ENCODE results near the gene FAM131A. TPM values are rescaled to one million over a fixed set of nuclear protein-coding genes. Genes with fewer than 3 reads are reported as not detected.

The FAM131A gene
- total RNA-seq, 1 donor from 2014 or later = 17.4 TPM

DNA sequence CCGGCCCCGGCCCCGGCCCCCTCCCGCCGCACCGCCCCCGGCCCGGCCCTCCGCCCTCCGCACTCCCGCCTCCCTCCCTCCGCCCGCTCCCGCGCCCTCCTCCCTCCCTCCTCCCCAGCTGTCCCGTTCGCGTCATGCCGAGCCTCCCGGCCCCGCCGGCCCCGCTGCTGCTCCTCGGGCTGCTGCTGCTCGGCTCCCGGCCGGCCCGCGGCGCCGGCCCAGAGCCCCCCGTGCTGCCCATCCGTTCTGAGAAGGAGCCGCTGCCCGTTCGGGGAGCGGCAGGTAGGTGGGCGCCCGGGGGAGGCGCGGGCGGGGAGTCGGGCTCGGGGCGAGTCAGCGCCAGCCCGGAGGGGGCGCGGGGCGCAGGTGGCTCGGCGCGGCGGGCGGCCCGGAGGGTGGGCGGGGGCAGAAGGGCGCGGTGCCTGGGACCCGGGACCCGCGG lies 42.8 kb downstream of the FAM131A start:
- Mint-ChIP-seq H3K4me3 (no peak overlapping the region), H3K27ac (no peak overlapping the region), H3K36me3 (no peaks in the 10 kb centered on the region), H3K27me3 (ENCODE audit: low read depth) (peaks cover 47% of the 10 kb centered on the region), H3K4me1 (peaks cover 13% of the 10 kb centered on the region), H3K9me3 (no peaks in the 10 kb centered on the region)
- TF ChIP-seq, protein P1, sequence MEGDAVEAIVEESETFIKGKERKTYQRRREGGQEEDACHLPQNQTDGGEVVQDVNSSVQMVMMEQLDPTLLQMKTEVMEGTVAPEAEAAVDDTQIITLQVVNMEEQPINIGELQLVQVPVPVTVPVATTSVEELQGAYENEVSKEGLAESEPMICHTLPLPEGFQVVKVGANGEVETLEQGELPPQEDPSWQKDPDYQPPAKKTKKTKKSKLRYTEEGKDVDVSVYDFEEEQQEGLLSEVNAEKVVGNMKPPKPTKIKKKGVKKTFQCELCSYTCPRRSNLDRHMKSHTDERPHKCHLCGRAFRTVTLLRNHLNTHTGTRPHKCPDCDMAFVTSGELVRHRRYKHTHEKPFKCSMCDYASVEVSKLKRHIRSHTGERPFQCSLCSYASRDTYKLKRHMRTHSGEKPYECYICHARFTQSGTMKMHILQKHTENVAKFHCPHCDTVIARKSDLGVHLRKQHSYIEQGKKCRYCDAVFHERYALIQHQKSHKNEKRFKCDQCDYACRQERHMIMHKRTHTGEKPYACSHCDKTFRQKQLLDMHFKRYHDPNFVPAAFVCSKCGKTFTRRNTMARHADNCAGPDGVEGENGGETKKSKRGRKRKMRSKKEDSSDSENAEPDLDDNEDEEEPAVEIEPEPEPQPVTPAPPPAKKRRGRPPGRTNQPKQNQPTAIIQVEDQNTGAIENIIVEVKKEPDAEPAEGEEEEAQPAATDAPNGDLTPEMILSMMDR (IDR thresholded peaks at IDR 0.05; ENCODE audit: unreplicated experiment) = no peak
- peak; percentile 56 to 62 for DNase-seq (ENCODE audit: low spot score in 2 of 2, unreplicated experiment in 2 of 2)

DNA sequence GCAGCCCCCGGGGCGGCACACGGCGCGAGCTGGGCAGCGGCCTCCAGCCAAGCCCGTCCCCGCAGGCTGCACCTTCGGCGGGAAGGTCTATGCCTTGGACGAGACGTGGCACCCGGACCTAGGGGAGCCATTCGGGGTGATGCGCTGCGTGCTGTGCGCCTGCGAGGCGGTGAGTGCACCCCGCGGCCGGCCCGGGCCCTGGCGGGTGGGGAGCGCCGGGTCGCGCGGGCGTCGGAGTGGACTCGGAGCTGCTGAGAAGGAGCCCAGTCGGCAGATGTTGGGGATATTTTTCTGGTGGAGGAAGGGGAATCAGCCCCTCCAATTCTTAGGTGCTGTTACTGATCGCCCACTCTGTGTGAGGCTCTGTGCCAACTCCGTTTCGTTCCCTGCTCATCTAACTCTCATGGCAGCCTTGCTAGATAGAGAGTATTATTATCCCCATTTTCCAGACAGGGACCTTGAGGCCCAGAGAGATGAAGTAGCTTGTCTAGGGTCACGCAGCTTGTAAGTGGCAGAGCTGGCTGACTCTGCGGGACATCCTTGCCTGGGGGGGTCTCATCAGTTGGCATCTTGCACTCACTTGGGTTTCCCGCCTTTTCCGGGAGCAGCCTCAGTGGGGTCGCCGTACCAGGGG lies 43.3 kb downstream of the FAM131A start:
- no peak overlapping the region for H3K27ac Mint-ChIP-seq
- peaks cover 42% of the 10 kb centered on the region for H3K27me3 Mint-ChIP-seq (ENCODE audit: low read depth)
- H3K4me3 Mint-ChIP-seq = peak overlapping the region; percentile 55
- TF ChIP-seq, protein P1 (IDR thresholded peaks at IDR 0.05; ENCODE audit: unreplicated experiment) = no peak
- no peak for DNase-seq (ENCODE audit: low spot score in 2 of 2, unreplicated experiment in 2 of 2)
- no peaks in the 10 kb centered on the region for H3K9me3 Mint-ChIP-seq
- H3K4me1 Mint-ChIP-seq = peaks cover 13% of the 10 kb centered on the region
- H3K36me3 Mint-ChIP-seq = no peaks in the 10 kb centered on the region

DNA sequence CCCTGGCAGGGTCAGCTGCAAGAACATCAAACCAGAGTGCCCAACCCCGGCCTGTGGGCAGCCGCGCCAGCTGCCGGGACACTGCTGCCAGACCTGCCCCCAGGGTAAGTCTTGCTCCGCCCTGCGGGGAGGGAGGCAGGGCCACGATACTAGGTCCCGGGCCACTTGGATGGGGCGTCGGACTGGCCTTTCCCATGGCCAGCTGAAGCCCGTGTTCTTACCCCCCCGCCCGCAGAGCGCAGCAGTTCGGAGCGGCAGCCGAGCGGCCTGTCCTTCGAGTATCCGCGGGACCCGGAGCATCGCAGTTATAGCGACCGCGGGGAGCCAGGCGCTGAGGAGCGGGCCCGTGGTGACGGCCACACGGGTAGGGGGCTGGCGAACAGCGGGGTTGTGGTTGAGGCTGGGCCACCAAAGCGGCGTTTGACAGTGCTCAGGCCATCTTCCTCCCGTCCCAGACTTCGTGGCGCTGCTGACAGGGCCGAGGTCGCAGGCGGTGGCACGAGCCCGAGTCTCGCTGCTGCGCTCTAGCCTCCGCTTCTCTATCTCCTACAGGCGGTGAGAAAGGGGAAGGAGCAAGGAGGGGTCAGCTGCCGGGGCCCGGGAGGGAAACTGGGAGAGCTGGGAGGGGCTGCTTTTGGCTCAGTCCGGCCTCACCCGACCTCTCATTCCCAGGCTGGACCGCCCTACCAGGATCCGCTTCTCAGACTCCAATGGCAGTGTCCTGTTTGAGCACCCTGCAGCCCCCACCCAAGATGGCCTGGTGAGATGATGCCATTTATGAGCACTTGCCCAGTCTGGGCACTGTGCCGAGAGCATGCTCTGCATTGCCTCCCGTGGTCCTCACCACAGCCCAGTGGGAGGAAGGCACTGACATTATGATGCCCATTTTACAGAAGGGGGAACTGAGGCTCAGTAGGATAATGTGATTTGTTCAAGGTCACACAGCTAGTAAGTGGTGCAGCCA lies 44.1 kb downstream of the FAM131A start:
- Mint-ChIP-seq H3K4me3 (peak overlapping the region; percentile 55), H3K27me3 (ENCODE audit: low read depth) (peaks cover 37% of the 10 kb centered on the region), H3K9me3 (no peaks in the 10 kb centered on the region), H3K4me1 (peaks cover 13% of the 10 kb centered on the region), H3K27ac (no peak overlapping the region), H3K36me3 (no peaks in the 10 kb centered on the region)
- TF ChIP-seq, protein P1 (IDR thresholded peaks at IDR 0.05; ENCODE audit: unreplicated experiment) = no peak
- no peak for DNase-seq (ENCODE audit: low spot score in 2 of 2, unreplicated experiment in 2 of 2)

DNA sequence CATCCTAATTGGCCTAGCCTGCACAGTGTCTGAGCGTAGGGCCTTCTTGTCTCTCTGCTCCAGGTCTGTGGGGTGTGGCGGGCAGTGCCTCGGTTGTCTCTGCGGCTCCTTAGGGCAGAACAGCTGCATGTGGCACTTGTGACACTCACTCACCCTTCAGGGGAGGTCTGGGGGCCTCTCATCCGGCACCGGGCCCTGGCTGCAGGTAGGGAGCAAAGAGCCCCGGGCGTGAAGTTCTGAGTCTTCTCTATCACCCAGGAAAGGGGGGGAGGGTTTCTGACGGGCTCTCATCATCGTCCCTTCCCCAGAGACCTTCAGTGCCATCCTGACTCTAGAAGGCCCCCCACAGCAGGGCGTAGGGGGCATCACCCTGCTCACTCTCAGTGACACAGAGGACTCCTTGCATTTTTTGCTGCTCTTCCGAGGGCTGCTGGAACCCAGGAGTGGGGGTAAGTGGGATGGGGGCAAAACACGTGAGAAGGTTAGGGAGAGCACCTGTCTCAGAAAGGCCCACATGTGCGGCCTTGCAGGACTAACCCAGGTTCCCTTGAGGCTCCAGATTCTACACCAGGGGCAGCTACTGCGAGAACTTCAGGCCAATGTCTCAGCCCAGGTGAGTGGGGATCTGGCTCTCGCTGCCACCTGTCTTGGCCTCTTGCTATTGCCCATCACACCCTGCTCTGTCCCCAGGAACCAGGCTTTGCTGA lies 45.1 kb downstream of the FAM131A start:
- H3K4me1 Mint-ChIP-seq = peaks cover 13% of the 10 kb centered on the region
- DNase-seq (ENCODE audit: low spot score in 2 of 2, unreplicated experiment in 2 of 2) = no peak
- H3K36me3 Mint-ChIP-seq = no peaks in the 10 kb centered on the region
- TF ChIP-seq, protein P1 (IDR thresholded peaks at IDR 0.05; ENCODE audit: unreplicated experiment) = no peak
- H3K9me3 Mint-ChIP-seq = no peaks in the 10 kb centered on the region
- H3K27ac Mint-ChIP-seq = no peak overlapping the region
- peaks cover 37% of the 10 kb centered on the region for H3K27me3 Mint-ChIP-seq (ENCODE audit: low read depth)
- no peak overlapping the region for H3K4me3 Mint-ChIP-seq

DNA sequence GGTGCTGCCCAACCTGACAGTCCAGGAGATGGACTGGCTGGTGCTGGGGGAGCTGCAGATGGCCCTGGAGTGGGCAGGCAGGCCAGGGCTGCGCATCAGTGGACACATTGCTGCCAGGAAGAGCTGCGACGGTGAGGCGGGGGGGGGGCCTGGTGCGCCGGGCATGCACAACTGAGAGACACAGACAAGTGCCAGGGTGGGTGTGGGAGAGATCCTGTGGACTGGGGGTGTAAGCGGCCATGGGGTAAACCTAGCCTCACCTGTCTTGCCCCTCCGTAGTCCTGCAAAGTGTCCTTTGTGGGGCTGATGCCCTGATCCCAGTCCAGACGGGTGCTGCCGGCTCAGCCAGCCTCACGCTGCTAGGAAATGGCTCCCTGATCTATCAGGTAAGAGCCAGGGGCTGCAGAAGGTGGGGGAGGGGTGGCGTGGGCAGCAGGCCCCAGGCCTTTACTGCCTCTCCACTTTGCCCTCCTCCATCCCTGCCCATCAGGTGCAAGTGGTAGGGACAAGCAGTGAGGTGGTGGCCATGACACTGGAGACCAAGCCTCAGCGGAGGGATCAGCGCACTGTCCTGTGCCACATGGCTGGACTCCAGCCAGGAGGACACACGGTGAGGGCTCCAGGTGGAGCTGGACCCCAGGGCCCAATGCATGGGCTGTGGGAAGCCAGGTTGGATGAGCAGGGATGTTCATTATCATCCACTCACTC lies 45.8 kb downstream of the FAM131A start:
- Mint-ChIP-seq H3K4me1 (peaks cover 13% of the 10 kb centered on the region), H3K4me3 (no peak overlapping the region), H3K36me3 (no peaks in the 10 kb centered on the region), H3K9me3 (no peaks in the 10 kb centered on the region), H3K27me3 (ENCODE audit: low read depth) (peaks cover 37% of the 10 kb centered on the region), H3K27ac (no peak overlapping the region)
- DNase-seq (ENCODE audit: low spot score in 2 of 2, unreplicated experiment in 2 of 2) = no peak
- TF ChIP-seq, protein P1 (IDR thresholded peaks at IDR 0.05; ENCODE audit: unreplicated experiment) = no peak

Data from mesothelial cell of epicardium (in vitro differentiated cells).